Kidney (tissue), 14 donors: ENCODE results near the gene ARMC8. TPM values are rescaled to one million over a fixed set of nuclear protein-coding genes. Genes with fewer than 3 reads are reported as not detected.

ENCODE experiments used
- DNase-seq, 5 donors: peaks; one replicate each; pipeline ENCODE4 v3.0.0-alpha.2; 2013 to 2020
- FAIRE-seq: peaks from 2 replicates; lab custom pipeline; 2012; peaks lifted over from hg19 to GRCh38; lab: Jason Lieb, UNC
- H3K27ac ChIP-seq, 2 donors: one replicate each; pipeline ENCODE4 v1.7.0; 2013; ENCODE audit warnings: low read depth in 2 of 2, low read length in 2 of 2, inconsistent platforms in 1 of 2
- H3K27me3 ChIP-seq: one replicate; pipeline ENCODE4 v1.7.1; 2013; ENCODE audit warnings: low read length, inconsistent platforms; ENCODE audit not compliant: control insufficient read depth, insufficient read depth
- H3K36me3 ChIP-seq, 3 donors: one replicate each; pipeline versions ENCODE4 v1.7.0 to v1.7.1; 2013; ENCODE audit warnings: low read length in 3 of 3, control low read depth in 1 of 3, inconsistent platforms in 1 of 3; ENCODE audit not compliant: insufficient read depth in 3 of 3, control insufficient read depth in 2 of 3
- H3K4me1 ChIP-seq, 3 donors: one replicate each; pipeline versions ENCODE4 v1.7.0 to v1.7.1; 2013; ENCODE audit warnings: low read length in 3 of 3, inconsistent platforms in 1 of 3, low read depth in 1 of 3; ENCODE audit not compliant: control insufficient read depth in 2 of 3, insufficient read depth in 2 of 3
- H3K4me3 ChIP-seq, 3 donors: one replicate each; pipeline versions ENCODE4 v1.7.0 to v1.8.1; 2013; ENCODE audit warnings: low read length in 3 of 3, control low read depth in 1 of 3, inconsistent platforms in 1 of 3
- H3K9ac ChIP-seq, 3 donors: one replicate each; pipeline versions ENCODE4 v1.7.0 to v1.7.1; 2013; ENCODE audit warnings: low read length in 3 of 3, control low read depth in 1 of 3, inconsistent platforms in 1 of 3
- H3K9me3 ChIP-seq, 3 donors: one replicate each; pipeline versions ENCODE4 v1.7.0 to v1.7.1; 2013; ENCODE audit warnings: low read length in 3 of 3, control low read depth in 1 of 3, inconsistent platforms in 1 of 3; ENCODE audit not compliant: control insufficient read depth in 2 of 3, insufficient read depth in 1 of 3
- intact Hi-C: fragments of 100-400 bp; cut with DNase I; formaldehyde crosslinking; loops from one replicate; pipeline ENCODE4 v1.11.1; 2022
- polyA plus RNA-seq: library from polyadenylated mRNA; stranded (reverse); fragments of 350-450 nt; fragmentation: Illumina TruSeq; extraction: RNeasy Lipid Tissue Mini Kit (QIAGEN cat#74804); gene quantifications from one replicate; pipeline ENCODE4 v1.2.3, GENCODE V29; 2014; ENCODE audit warnings: low read depth, low replicate concordance; ENCODE audit not compliant: insufficient read depth
- total RNA-seq: library from RNA; stranded (reverse); fragmentation: NEBNext Ultra II Directional; extraction: Animal tissue kit (Norgen Biotek cat#: 25700); gene quantifications from one replicate; pipeline ENCODE4 v1.2.1, GENCODE V29; 2021
- TF ChIP-seq, protein P1 (sequence below): IDR thresholded peaks from 3 replicates; pipeline ENCODE4 v1.5.1; 2012; ENCODE audit warnings: mild to moderate bottlenecking, moderate library complexity, borderline replicate concordance; ENCODE audit not compliant: insufficient read depth; ENCODE audit errors: extremely low read depth
- donor health status: control.
- donor health status: control.
- donor health status: control.
- donor health status: control.
- donor health status: control.
- donor health status: DM: yes; HTN: yes; CAD: no.
- donor health status: Normal renal cell carcinoma (clear cell type).

Gene ARMC8
- total and polyA plus RNA-seq, 2 donors from 2014 or later = 17.1 to 47.3 TPM

DNA sequence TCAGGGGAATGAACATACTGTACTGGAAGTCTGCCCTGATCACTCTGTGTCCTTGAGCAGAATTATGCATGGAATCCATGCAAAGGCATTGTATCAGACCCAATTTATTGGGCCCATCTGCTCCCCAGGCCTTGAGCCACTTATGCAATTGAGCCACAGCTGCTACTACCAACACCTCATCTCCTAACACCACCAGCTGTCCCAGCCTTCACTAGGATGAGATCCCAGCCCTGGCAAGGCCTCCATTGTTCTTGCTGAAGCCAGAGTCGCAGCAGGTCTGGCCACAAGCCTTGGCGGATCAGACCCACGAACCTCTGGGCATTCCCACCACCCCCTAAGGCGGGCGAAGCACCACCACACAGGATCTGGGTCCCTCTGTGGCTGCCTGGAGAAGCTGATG, 151.7 kb downstream of the ARMC8 start:
- H3K27ac ChIP-seq = no peak overlapping the region
- no peaks in the 10 kb centered on the region for H3K27me3 ChIP-seq
- no peaks in the 10 kb centered on the region for H3K4me1 ChIP-seq
- FAIRE-seq (no peak), DNase-seq (no peak)
- H3K4me3 ChIP-seq = no peak overlapping the region
- H3K9me3 ChIP-seq = no peaks in the 10 kb centered on the region
- intact Hi-C loops = loop anchor here (10.0 kb wide), 1 partner anchor 86 kb away; no protein-coding TSS in a partner anchor
- no peaks in the 10 kb centered on the region for H3K36me3 ChIP-seq
- TF ChIP-seq, protein P1, sequence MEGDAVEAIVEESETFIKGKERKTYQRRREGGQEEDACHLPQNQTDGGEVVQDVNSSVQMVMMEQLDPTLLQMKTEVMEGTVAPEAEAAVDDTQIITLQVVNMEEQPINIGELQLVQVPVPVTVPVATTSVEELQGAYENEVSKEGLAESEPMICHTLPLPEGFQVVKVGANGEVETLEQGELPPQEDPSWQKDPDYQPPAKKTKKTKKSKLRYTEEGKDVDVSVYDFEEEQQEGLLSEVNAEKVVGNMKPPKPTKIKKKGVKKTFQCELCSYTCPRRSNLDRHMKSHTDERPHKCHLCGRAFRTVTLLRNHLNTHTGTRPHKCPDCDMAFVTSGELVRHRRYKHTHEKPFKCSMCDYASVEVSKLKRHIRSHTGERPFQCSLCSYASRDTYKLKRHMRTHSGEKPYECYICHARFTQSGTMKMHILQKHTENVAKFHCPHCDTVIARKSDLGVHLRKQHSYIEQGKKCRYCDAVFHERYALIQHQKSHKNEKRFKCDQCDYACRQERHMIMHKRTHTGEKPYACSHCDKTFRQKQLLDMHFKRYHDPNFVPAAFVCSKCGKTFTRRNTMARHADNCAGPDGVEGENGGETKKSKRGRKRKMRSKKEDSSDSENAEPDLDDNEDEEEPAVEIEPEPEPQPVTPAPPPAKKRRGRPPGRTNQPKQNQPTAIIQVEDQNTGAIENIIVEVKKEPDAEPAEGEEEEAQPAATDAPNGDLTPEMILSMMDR = no peak
- H3K9ac ChIP-seq = no peak overlapping the region

DNA sequence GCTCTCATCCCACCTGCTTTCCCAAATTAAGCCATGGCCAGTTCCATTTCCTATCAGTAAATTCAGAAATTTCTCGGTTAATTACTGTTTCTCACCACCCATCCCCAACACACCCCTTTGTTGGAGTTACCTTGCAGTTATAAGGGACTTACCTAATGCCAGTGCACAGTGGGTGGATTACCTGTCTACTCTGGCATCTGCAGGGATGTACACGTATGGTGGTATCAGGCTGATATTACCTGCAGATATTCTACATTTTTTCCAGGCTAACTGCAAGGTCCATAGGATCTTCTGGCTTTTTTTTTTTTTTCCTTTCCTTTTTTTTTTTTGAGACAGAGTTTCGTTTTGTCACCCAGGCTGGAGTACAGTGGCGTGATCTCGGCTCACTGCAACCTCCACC, 153.4 kb downstream of the ARMC8 start:
- Histone ChIP-seq H3K36me3 (no peaks in the 10 kb centered on the region), H3K27me3 (no peaks in the 10 kb centered on the region), H3K4me3 (no peak overlapping the region), H3K9ac (no peak overlapping the region), H3K4me1 (no peaks in the 10 kb centered on the region), H3K27ac (no peak overlapping the region), H3K9me3 (no peaks in the 10 kb centered on the region)
- intact Hi-C loops = no loop called here
- DNase-seq (no peak), FAIRE-seq (no peak)
- TF ChIP-seq, protein P1 = no peak

DNA sequence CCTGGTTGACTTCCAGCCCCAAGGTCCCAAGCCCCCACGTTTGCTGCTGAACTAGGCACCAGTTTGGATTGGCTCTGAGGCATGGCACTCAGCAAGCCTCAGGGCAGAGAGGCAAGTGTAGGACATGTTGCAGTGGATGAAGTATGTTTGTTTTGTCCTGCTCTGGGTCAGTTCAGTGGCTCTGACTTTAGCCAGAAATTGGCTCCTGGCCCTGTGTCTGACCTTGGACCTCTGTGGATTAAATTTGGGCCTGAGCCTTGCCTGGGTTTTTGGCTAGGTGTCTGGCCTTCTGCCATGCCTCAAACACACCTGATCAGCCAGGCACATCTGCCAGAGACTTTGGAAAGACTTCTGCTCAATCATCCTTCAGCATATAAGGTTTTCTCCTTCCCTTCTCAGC, 157.7 kb downstream of the ARMC8 start:
- DNase-seq = no peak
- TF ChIP-seq, protein P1 = no peak

More for the DNA sequence above, 157.7 kb downstream of the ARMC8 start:
- Histone ChIP-seq H3K9ac (no peak overlapping the region), H3K27me3 (no peaks in the 10 kb centered on the region), H3K4me1 (peaks cover 0 to 9% (median 3%) of the 10 kb centered on the region in 3 donors), H3K27ac (no peak overlapping the region), H3K4me3 (no peak overlapping the region), H3K9me3 (no peaks in the 10 kb centered on the region), H3K36me3 (no peaks in the 10 kb centered on the region)
- no peak for FAIRE-seq
- intact Hi-C loops = no loop called here

Other genes with a start within 250 kb of the ARMC8 start
- not detected for gene CLDN18, start 177.1 kb upstream of the ARMC8 start, total RNA-seq
- gene CLDN18, start 177.1 kb upstream of the ARMC8 start, polyA plus RNA-seq = not detected
- gene DZIP1L, start 71.7 kb upstream of the ARMC8 start, total RNA-seq = 22.3 TPM
- gene DZIP1L, start 71.7 kb upstream of the ARMC8 start, polyA plus RNA-seq = 2.9 TPM
- not detected for gene A4GNT, start 54.9 kb upstream of the ARMC8 start, total RNA-seq
- gene A4GNT, start 54.9 kb upstream of the ARMC8 start, polyA plus RNA-seq = not detected
- gene DBR1, start 12.4 kb upstream of the ARMC8 start, total RNA-seq = 18.9 TPM
- gene DBR1, start 12.4 kb upstream of the ARMC8 start, polyA plus RNA-seq = 8.5 TPM
- 3.5 TPM for gene NME9, start 142.6 kb downstream of the ARMC8 start, total RNA-seq
- gene NME9, start 142.6 kb downstream of the ARMC8 start, polyA plus RNA-seq = 0.73 TPM
- gene MRAS, start 161.3 kb downstream of the ARMC8 start, total RNA-seq = 106 TPM
- gene MRAS, start 161.3 kb downstream of the ARMC8 start, polyA plus RNA-seq = 30.9 TPM
- gene ESYT3, start 247.3 kb downstream of the ARMC8 start, total RNA-seq = 5.3 TPM
- 1.5 TPM for gene ESYT3, start 247.3 kb downstream of the ARMC8 start, polyA plus RNA-seq